GM12878 (cell line): Measurements from ENCODE around the gene SPATA1.

Experiments
- ATF2 ChIP-seq: IDR thresholded peaks from 2 replicates; pipeline ENCODE4 v1.6.1; 2012; ENCODE audit warnings: low read length, inconsistent platforms
- CTCF ChIP-seq, 3 experiments: IDR thresholded peaks in 2 of 3; conservative IDR thresholded peaks in 1 of 3; 2 replicates each; pipeline ENCODE4 v1.5.1; 2011; ENCODE audit warnings: low read depth in 3 of 3, low read length in 3 of 3, mild to moderate bottlenecking in 3 of 3, control low read depth in 2 of 3, moderate library complexity in 2 of 3, inconsistent platforms in 1 of 3, mixed read lengths in 1 of 3; ENCODE audit not compliant: control insufficient read depth in 2 of 3, insufficient read depth in 1 of 3; ENCODE audit errors: extremely low read depth in 1 of 3
- KDM1A ChIP-seq: fragments of 200-600 bp; sonication (generic); IDR thresholded peaks from 2 replicates; pipeline ENCODE4 v1.6.1; 2016; ENCODE audit warnings: borderline replicate concordance
- MTA3 ChIP-seq: IDR thresholded peaks from 2 replicates; pipeline ENCODE4 v1.6.1; 2012; ENCODE audit warnings: low read length, inconsistent platforms, borderline replicate concordance
- POLR2A ChIP-seq: IDR thresholded peaks from 2 replicates; pipeline ENCODE4 v1.6.1; 2011; ENCODE audit warnings: low read depth, mild to moderate bottlenecking, low read length
- SRF ChIP-seq, 2 experiments: IDR thresholded peaks; 2 replicates each; pipeline ENCODE4 v1.6.1; 2011; ENCODE audit warnings: low read depth in 2 of 2, low read length in 2 of 2, mild to moderate bottlenecking in 1 of 2, moderate library complexity in 1 of 2

- TF ChIP-seq KDM1A: no peak
- no peak for TF ChIP-seq ATF2
- TF ChIP-seq MTA3: no peak
- TF ChIP-seq CTCF (IDR thresholded peaks at IDR 0.05 in 2 of 3, conservative IDR thresholded peaks at IDR 0.05 in 1 of 3; ENCODE audit: control insufficient read depth in 2 of 3, extremely low read depth in 1 of 3, insufficient read depth in 1 of 3, low read depth in 3 of 3, low read length in 3 of 3): no peak
- no peak for TF ChIP-seq SRF (IDR thresholded peaks at IDR 0.05; ENCODE audit: low read depth in 2 of 2, low read length in 2 of 2)
- TF ChIP-seq POLR2A: no peak
Observed at GRCh38 chr1:84569216-84569615, 63.0 kb downstream of the SPATA1 start.
